ENCODE results near the gene DSC3.

Gene DSC3

GRCh38 chr18:31049189-31049588, 6.6 kb upstream of the DSC3 start:
- H3K4me3 ChIP-seq (ENCODE audit: low read depth, low read length): no peak overlapping the region
- TF ChIP-seq CTCF (IDR thresholded peaks at IDR 0.05; ENCODE audit: low read depth, low read length): no peak
- no peak for TF ChIP-seq POLR2A (IDR thresholded peaks at IDR 0.05; ENCODE audit: extremely low read depth, insufficient read length)
- no peak for TF ChIP-seq MAX (IDR thresholded peaks at IDR 0.05; ENCODE audit: low read depth, low read length)
- no peak for TF ChIP-seq MYC (IDR thresholded peaks at IDR 0.05; ENCODE audit: low read depth, low read length)
- no peak for DNase-seq (ENCODE audit: low read depth)

- H3K4me3 ChIP-seq (ENCODE audit: low read depth, low read length): no peak overlapping the region
- DNase-seq (ENCODE audit: low read depth): no peak
- no peak for TF ChIP-seq POLR2A (IDR thresholded peaks at IDR 0.05; ENCODE audit: extremely low read depth, insufficient read length)
- TF ChIP-seq CTCF (IDR thresholded peaks at IDR 0.05; ENCODE audit: low read depth, low read length): no peak
- TF ChIP-seq MYC (IDR thresholded peaks at IDR 0.05; ENCODE audit: low read depth, low read length): no peak
- TF ChIP-seq MAX (IDR thresholded peaks at IDR 0.05; ENCODE audit: low read depth, low read length): no peak
Observed at GRCh38 chr18:31048216-31048615, 5.7 kb upstream of the DSC3 start.

GRCh38 chr18:31046916-31047315, 4.4 kb upstream of the DSC3 start:
- DNase-seq (ENCODE audit: low read depth): no peak

GRCh38 chr18:31045599-31045998, 3.1 kb upstream of the DSC3 start:
- no peak overlapping the region for H3K4me3 ChIP-seq (ENCODE audit: low read depth, low read length)
- DNase-seq (ENCODE audit: low read depth): no peak
- TF ChIP-seq MAX (IDR thresholded peaks at IDR 0.05; ENCODE audit: low read depth, low read length): no peak
- TF ChIP-seq MYC (IDR thresholded peaks at IDR 0.05; ENCODE audit: low read depth, low read length): no peak
- no peak for TF ChIP-seq CTCF (IDR thresholded peaks at IDR 0.05; ENCODE audit: low read depth, low read length)

More at GRCh38 chr18:31046916-31047315, 4.4 kb upstream of the DSC3 start:
- no peak for TF ChIP-seq CTCF (IDR thresholded peaks at IDR 0.05; ENCODE audit: low read depth, low read length)
- TF ChIP-seq POLR2A (IDR thresholded peaks at IDR 0.05; ENCODE audit: extremely low read depth, insufficient read length): no peak
- no peak for TF ChIP-seq MAX (IDR thresholded peaks at IDR 0.05; ENCODE audit: low read depth, low read length)
- no peak for TF ChIP-seq MYC (IDR thresholded peaks at IDR 0.05; ENCODE audit: low read depth, low read length)
- no peak overlapping the region for H3K4me3 ChIP-seq (ENCODE audit: low read depth, low read length)

- no peak for TF ChIP-seq CTCF (IDR thresholded peaks at IDR 0.05; ENCODE audit: low read depth, low read length)
- no peak for TF ChIP-seq MYC (IDR thresholded peaks at IDR 0.05; ENCODE audit: low read depth, low read length)
- TF ChIP-seq POLR2A (IDR thresholded peaks at IDR 0.05; ENCODE audit: extremely low read depth, insufficient read length): no peak
- no peak overlapping the region for H3K4me3 ChIP-seq (ENCODE audit: low read depth, low read length)
- no peak for DNase-seq (ENCODE audit: low read depth)
Observed at GRCh38 chr18:31044926-31045325, 2.4 kb upstream of the DSC3 start.

- H3K4me3 ChIP-seq (ENCODE audit: low read depth, low read length): no peak overlapping the region
- DNase-seq (ENCODE audit: low read depth): no peak
- no peak for TF ChIP-seq CTCF (IDR thresholded peaks at IDR 0.05; ENCODE audit: low read depth, low read length)
- no peak for TF ChIP-seq POLR2A (IDR thresholded peaks at IDR 0.05; ENCODE audit: extremely low read depth, insufficient read length)
- no peak for TF ChIP-seq MYC (IDR thresholded peaks at IDR 0.05; ENCODE audit: low read depth, low read length)
- no peak for TF ChIP-seq MAX (IDR thresholded peaks at IDR 0.05; ENCODE audit: low read depth, low read length)
Observed at GRCh38 chr18:31043709-31044108, 1.2 kb upstream of the DSC3 start.
